Measurements from ENCODE around the gene KAT2A.

Gene KAT2A

GRCh38 chr17:42104264-42104663, 16.9 kb downstream of the KAT2A start:
- TF ChIP-seq ZBTB7A (IDR thresholded peaks at IDR 0.05; ENCODE audit: low read depth) (no peak), TEAD4 (IDR thresholded peaks at IDR 0.05) (no peak), USF1 (IDR thresholded peaks at IDR 0.05) (no peak)

GRCh38 chr17:42103221-42103954, 17.8 kb downstream of the KAT2A start:
- no peak for TF ChIP-seq EGR1 (IDR thresholded peaks at IDR 0.05)
- TF ChIP-seq RAD21 (IDR thresholded peaks at IDR 0.05; ENCODE audit: low read depth): no peak
- no peak for TF ChIP-seq YY1 (IDR thresholded peaks at IDR 0.05; ENCODE audit: low read depth)
- TF ChIP-seq FOXM1 (IDR thresholded peaks at IDR 0.05; ENCODE audit: borderline replicate concordance, low read depth): no peak
- no peak for TF ChIP-seq MAX (IDR thresholded peaks at IDR 0.05)
- no peak for TF ChIP-seq TEAD4 (IDR thresholded peaks at IDR 0.05)
- no peak for TF ChIP-seq CREB1 (IDR thresholded peaks at IDR 0.05; ENCODE audit: low read depth)
- no peak for TF ChIP-seq CEBPB (IDR thresholded peaks at IDR 0.05)
- no peak for TF ChIP-seq ZBTB7A (IDR thresholded peaks at IDR 0.05; ENCODE audit: low read depth)
- TF ChIP-seq TAF1 (IDR thresholded peaks at IDR 0.05; ENCODE audit: low read depth): no peak
- no peak for TF ChIP-seq USF1 (IDR thresholded peaks at IDR 0.05)

GRCh38 chr17:42101513-42102292, 19.5 kb downstream of the KAT2A start:
- peak; percentile 56; the same call in 1 of the 2 replicates for TF ChIP-seq ZBTB7A (IDR thresholded peaks at IDR 0.05; ENCODE audit: low read depth)
- TF ChIP-seq EGR1 (IDR thresholded peaks at IDR 0.05): no peak
- no peak for TF ChIP-seq TCF12 (IDR thresholded peaks at IDR 0.05; ENCODE audit: low read depth)
- TF ChIP-seq YY1 (IDR thresholded peaks at IDR 0.05; ENCODE audit: low read depth): no peak
- no peak for TF ChIP-seq USF1 (IDR thresholded peaks at IDR 0.05)
- TF ChIP-seq NFIC (IDR thresholded peaks at IDR 0.05): no peak
- TF ChIP-seq RAD21 (IDR thresholded peaks at IDR 0.05; ENCODE audit: low read depth): peak; percentile 96
- TF ChIP-seq MAX (IDR thresholded peaks at IDR 0.05): peak; percentile 37; the same call in 1 of the 2 replicates
- TF ChIP-seq TAF1 (IDR thresholded peaks at IDR 0.05; ENCODE audit: low read depth): no peak
- TF ChIP-seq CEBPB (IDR thresholded peaks at IDR 0.05): no peak

GRCh38 chr17:42098730-42099399, 22.3 kb downstream of the KAT2A start:
- TF ChIP-seq YY1 (IDR thresholded peaks at IDR 0.05; ENCODE audit: low read depth) (no peak), TAF1 (IDR thresholded peaks at IDR 0.05; ENCODE audit: low read depth) (no peak), ZBTB7A (IDR thresholded peaks at IDR 0.05; ENCODE audit: low read depth) (no peak), FOXM1 (IDR thresholded peaks at IDR 0.05; ENCODE audit: borderline replicate concordance, low read depth) (no peak), CEBPB (IDR thresholded peaks at IDR 0.05) (no peak), MAX (IDR thresholded peaks at IDR 0.05) (no peak), NFIC (IDR thresholded peaks at IDR 0.05) (no peak), TEAD4 (IDR thresholded peaks at IDR 0.05) (no peak), TCF12 (IDR thresholded peaks at IDR 0.05; ENCODE audit: low read depth) (no peak), CREB1 (IDR thresholded peaks at IDR 0.05; ENCODE audit: low read depth) (no peak), REST (IDR thresholded peaks at IDR 0.05; ENCODE audit: low read depth) (no peak), EGR1 (IDR thresholded peaks at IDR 0.05) (no peak), RAD21 (IDR thresholded peaks at IDR 0.05; ENCODE audit: low read depth) (no peak), EP300 (IDR thresholded peaks at IDR 0.05; ENCODE audit: borderline replicate concordance) (no peak), USF1 (IDR thresholded peaks at IDR 0.05) (no peak)

GRCh38 chr17:42097691-42098631, 23.2 kb downstream of the KAT2A start, which contains the start of gene ZNF385C:
Gene ZNF385C (minus strand): TSS chr17:42098473. CDS start chr17:42063056, 35,417 bp downstream.
- peak; percentile 85 for TF ChIP-seq MAX (IDR thresholded peaks at IDR 0.05)
- no peak for TF ChIP-seq TAF1 (IDR thresholded peaks at IDR 0.05; ENCODE audit: low read depth)
- no peak for TF ChIP-seq NFIC (IDR thresholded peaks at IDR 0.05)
